Lower leg skin (tissue), 4 donors: ENCODE data around the gene CCNK. TPM values are rescaled to one million over a fixed set of nuclear protein-coding genes. Genes with fewer than 3 reads are reported as not detected.

Source experiments
- DNase-seq, 2 donors: peaks; one replicate each; pipeline ENCODE4 v3.0.0-alpha.2; 2019; ENCODE audit warnings: low spot score in 2 of 2
- H3K4me3 ChIP-seq: fragments of 200-600 bp; sonication (generic); 2 replicates; pipeline ENCODE4 v1.5.1; 2017; ENCODE audit warnings: mild to moderate bottlenecking, low read depth; ENCODE audit not compliant: poor library complexity, severe bottlenecking
- POLR2A ChIP-seq, 2 donors: fragments of 450-650 bp; IDR thresholded peaks; one replicate each; pipeline ENCODE4 v1.6.1; 2016 to 2017; ENCODE audit warnings: antibody characterized with exemption in 2 of 2, mild to moderate bottlenecking in 1 of 2, moderate library complexity in 1 of 2
- WGBS, 2 donors: methylation state at CpG; one replicate each; pipeline ENCODE4 v1.1.5; 2018; 5-methylcytosine and 5-hydroxymethylcytosine counted together
- intact Hi-C: fragments of 100-400 bp; cut with DNase I; formaldehyde crosslinking; loops from one replicate; pipeline ENCODE4 v1.15.0; 2023; ENCODE audit warnings: low total_unique reads
- total RNA-seq, 4 donors: library from RNA; depleted of rRNA; stranded (reverse); fragments of >200 nt; gene quantifications; one replicate each; pipeline ENCODE4 v1.1.0, GENCODE V29; 2016
- TF ChIP-seq, protein P1 (sequence below), 3 donors: fragments of 450-650 bp; IDR thresholded peaks; one replicate each; pipeline ENCODE4 v1.5.1; 2016; ENCODE audit warnings: antibody characterized with exemption in 3 of 3, mild to moderate bottlenecking in 3 of 3, moderate library complexity in 2 of 3

Gene CCNK
- total RNA-seq = 10 to 100 TPM; 15.0 to 29.4 (median 25.3) TPM

GRCh38 chr14:99480917-99481744 lies at the start of gene CCNK:
Gene CCNK (plus strand): TSS chr14:99481409. CDS start chr14:99492678, 11,269 bp downstream.
- DNase-seq = peak; percentile 100
- TF ChIP-seq, protein P1, sequence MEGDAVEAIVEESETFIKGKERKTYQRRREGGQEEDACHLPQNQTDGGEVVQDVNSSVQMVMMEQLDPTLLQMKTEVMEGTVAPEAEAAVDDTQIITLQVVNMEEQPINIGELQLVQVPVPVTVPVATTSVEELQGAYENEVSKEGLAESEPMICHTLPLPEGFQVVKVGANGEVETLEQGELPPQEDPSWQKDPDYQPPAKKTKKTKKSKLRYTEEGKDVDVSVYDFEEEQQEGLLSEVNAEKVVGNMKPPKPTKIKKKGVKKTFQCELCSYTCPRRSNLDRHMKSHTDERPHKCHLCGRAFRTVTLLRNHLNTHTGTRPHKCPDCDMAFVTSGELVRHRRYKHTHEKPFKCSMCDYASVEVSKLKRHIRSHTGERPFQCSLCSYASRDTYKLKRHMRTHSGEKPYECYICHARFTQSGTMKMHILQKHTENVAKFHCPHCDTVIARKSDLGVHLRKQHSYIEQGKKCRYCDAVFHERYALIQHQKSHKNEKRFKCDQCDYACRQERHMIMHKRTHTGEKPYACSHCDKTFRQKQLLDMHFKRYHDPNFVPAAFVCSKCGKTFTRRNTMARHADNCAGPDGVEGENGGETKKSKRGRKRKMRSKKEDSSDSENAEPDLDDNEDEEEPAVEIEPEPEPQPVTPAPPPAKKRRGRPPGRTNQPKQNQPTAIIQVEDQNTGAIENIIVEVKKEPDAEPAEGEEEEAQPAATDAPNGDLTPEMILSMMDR (IDR thresholded peaks at IDR 0.05) = no peak
- TF ChIP-seq POLR2A (IDR thresholded peaks at IDR 0.05) = peak in 1 of 2 donors; percentile 90
- peak within 1 kb of the TSS; percentile 95 for H3K4me3 ChIP-seq
- 0 to 1% methylated on average over 40 to 42 of the region's 82 CpGs for WGBS, 2 donors
- intact Hi-C loops = no loop called here

- no peak for DNase-seq
- intact Hi-C loops = no loop called here
- TF ChIP-seq, protein P1 (IDR thresholded peaks at IDR 0.05) = no peak
- no peak for TF ChIP-seq POLR2A (IDR thresholded peaks at IDR 0.05)
- 73 to 78% methylated on average over 3 of the region's 3 CpGs for WGBS, 2 donors
- H3K4me3 ChIP-seq = no peak overlapping the region
Measured at GRCh38 chr14:99431986-99432385, 49.2 kb upstream of the CCNK start.

DNA sequence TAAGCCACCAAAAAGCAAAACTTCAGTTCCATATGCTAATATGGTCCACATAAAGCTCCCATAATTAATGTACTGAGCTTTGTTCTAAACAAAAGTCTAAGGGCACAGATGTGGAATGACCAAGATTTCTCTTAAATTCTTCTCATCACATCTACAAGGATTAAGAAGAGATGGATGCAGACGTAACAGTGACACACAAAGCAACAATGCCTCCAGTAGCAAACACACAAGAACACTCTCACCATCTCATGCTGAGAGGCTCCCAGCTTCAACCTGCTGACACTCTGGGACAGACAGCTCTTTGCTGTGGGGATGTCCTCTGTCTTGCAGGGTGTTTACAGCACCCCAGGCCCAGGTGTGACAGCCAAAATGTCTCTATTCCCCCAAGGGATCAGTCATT lies 48.7 kb upstream of the CCNK start:
- intact Hi-C loops = no loop called here
- H3K4me3 ChIP-seq = no peak overlapping the region
- TF ChIP-seq, protein P1 (IDR thresholded peaks at IDR 0.05) = no peak
- TF ChIP-seq POLR2A (IDR thresholded peaks at IDR 0.05) = no peak
- DNase-seq = no peak
- 68 to 97% methylated on average over 1 of the region's 1 CpG for WGBS, 2 donors

- H3K4me3 ChIP-seq = no peak overlapping the region
- intact Hi-C loops = no loop called here
- TF ChIP-seq, protein P1 (IDR thresholded peaks at IDR 0.05) = no peak
- 73 to 74% methylated on average over 4 of the region's 4 CpGs for WGBS, 2 donors
- DNase-seq = no peak
Measured at GRCh38 chr14:99435327-99435726, 45.9 kb upstream of the CCNK start.

GRCh38 chr14:99436247-99437180 lies 44.7 kb upstream of the CCNK start:
- intact Hi-C loops = no loop called here
- TF ChIP-seq, protein P1 (IDR thresholded peaks at IDR 0.05) = no peak
- TF ChIP-seq POLR2A (IDR thresholded peaks at IDR 0.05) = no peak
- WGBS, 2 donors = 85 to 87% methylated on average over 14 of the region's 14 CpGs
- DNase-seq = no peak
- H3K4me3 ChIP-seq = no peak overlapping the region
